Fibroblast of pulmonary artery (primary cell): ENCODE data around the gene ZPR1.

Source experiments
- DNase-seq: peaks from one replicate; pipeline ENCODE4 v3.0.0-alpha.2; 2010; ENCODE audit warnings: low read depth
- H3K4me3 ChIP-seq: replicated peaks from 2 replicates; pipeline ENCODE4 v1.5.1; 2011; ENCODE audit warnings: low read depth, mild to moderate bottlenecking, control low read depth, low read length, moderate library complexity
- TF ChIP-seq, protein P1 (sequence below): IDR thresholded peaks from 2 replicates; pipeline ENCODE4 v1.5.1; 2011; ENCODE audit warnings: mild to moderate bottlenecking, control low read depth, low read length, inconsistent platforms; ENCODE audit errors: missing control alignments

The ZPR1 gene

DNA sequence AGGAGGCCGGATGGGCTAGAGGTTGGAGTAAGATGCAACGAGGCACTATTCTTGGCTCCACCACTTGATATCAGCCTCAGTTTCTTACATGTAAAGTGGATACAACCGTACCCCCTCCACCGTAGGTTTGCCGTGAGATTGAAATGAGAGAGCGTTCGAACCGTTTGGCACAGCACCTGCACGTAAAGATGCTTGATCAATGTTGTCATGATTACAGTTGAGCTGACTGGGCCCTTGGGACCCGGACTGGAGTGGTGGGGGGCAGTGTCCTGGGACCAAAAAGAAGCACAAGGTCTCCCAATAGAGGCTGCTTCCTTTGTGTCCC lies 45.6 kb upstream of the ZPR1 start:
- DNase-seq: no peak
- no peak overlapping the region for H3K4me3 ChIP-seq
- TF ChIP-seq, protein P1, sequence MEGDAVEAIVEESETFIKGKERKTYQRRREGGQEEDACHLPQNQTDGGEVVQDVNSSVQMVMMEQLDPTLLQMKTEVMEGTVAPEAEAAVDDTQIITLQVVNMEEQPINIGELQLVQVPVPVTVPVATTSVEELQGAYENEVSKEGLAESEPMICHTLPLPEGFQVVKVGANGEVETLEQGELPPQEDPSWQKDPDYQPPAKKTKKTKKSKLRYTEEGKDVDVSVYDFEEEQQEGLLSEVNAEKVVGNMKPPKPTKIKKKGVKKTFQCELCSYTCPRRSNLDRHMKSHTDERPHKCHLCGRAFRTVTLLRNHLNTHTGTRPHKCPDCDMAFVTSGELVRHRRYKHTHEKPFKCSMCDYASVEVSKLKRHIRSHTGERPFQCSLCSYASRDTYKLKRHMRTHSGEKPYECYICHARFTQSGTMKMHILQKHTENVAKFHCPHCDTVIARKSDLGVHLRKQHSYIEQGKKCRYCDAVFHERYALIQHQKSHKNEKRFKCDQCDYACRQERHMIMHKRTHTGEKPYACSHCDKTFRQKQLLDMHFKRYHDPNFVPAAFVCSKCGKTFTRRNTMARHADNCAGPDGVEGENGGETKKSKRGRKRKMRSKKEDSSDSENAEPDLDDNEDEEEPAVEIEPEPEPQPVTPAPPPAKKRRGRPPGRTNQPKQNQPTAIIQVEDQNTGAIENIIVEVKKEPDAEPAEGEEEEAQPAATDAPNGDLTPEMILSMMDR: no peak

DNA sequence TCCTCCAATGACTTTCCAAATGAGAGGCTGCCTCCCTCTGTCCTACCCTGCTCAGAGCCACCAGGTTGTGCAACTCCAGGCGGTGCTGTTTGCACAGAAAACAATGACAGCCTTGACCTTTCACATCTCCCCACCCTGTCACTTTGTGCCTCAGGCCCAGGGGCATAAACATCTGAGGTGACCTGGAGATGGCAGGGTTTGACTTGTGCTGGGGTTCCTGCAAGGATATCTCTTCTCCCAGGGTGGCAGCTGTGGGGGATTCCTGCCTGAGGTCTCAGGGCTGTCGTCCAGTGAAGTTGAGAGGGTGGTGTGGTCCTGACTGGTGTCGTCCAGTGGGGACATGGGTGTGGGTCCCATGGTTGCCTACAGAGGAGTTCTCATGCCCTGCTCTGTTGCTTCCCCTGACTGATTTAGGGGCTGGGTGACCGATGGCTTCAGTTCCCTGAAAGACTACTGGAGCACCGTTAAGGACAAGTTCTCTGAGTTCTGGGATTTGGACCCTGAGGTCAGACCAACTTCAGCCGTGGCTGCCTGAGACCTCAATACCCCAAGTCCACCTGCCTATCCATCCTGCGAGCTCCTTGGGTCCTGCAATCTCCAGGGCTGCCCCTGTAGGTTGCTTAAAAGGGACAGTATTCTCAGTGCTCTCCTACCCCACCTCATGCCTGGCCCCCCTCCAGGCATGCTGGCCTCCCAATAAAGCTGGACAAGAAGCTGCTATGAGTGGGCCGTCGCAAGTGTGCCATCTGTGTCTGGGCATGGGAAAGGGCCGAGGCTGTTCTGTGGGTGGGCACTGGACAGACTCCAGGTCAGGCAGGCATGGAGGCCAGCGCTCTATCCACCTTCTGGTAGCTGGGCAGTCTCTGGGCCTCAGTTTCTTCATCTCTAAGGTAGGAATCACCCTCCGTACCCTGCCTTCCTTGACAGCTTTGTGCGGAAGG lies 44.8 kb upstream of the ZPR1 start:
- no peak overlapping the region for H3K4me3 ChIP-seq
- TF ChIP-seq, protein P1: no peak
- DNase-seq: no peak

DNA sequence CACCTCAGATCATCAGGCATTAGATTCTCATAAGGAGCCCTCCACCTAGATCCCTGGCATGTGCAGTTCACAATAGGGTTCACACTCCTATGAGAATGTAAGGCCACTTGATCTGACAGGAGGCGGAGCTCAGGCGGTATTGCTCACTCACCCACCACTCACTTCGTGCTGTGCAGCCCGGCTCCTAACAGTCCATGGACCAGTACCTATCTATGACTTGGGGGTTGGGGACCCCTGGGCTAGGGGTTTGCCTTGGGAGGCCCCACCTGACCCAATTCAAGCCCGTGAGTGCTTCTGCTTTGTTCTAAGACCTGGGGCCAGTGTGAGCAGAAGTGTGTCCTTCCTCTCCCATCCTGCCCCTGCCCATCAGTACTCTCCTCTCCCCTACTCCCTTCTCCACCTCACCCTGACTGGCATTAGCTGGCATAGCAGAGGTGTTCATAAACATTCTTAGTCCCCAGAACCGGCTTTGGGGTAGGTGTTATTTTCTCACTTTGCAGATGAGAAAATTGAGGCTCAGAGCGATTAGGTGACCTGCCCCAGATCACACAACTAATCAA lies 44.0 kb upstream of the ZPR1 start:
- no peak for DNase-seq

DNA sequence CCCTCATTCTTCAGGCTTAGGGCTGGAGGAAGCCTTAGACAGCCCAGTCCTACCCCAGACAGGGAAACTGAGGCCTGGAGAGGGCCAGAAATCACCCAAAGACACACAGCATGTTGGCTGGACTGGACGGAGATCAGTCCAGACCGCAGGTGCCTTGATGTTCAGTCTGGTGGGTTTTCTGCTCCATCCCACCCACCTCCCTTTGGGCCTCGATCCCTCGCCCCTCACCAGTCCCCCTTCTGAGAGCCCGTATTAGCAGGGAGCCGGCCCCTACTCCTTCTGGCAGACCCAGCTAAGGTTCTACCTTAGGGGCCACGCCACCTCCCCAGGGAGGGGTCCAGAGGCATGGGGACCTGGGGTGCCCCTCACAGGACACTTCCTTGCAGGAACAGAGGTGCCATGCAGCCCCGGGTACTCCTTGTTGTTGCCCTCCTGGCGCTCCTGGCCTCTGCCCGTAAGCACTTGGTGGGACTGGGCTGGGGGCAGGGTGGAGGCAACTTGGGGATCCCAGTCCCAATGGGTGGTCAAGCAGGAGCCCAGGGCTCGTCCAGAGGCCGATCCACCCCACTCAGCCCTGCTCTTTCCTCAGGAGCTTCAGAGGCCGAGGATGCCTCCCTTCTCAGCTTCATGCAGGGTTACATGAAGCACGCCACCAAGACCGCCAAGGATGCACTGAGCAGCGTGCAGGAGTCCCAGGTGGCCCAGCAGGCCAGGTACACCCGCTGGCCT lies 42.5 kb upstream of the ZPR1 start:
- H3K4me3 ChIP-seq: no peak overlapping the region
- DNase-seq: no peak
- TF ChIP-seq, protein P1: no peak

More for the DNA sequence above, 44.0 kb upstream of the ZPR1 start:
- TF ChIP-seq, protein P1: no peak
- H3K4me3 ChIP-seq: no peak overlapping the region

DNA sequence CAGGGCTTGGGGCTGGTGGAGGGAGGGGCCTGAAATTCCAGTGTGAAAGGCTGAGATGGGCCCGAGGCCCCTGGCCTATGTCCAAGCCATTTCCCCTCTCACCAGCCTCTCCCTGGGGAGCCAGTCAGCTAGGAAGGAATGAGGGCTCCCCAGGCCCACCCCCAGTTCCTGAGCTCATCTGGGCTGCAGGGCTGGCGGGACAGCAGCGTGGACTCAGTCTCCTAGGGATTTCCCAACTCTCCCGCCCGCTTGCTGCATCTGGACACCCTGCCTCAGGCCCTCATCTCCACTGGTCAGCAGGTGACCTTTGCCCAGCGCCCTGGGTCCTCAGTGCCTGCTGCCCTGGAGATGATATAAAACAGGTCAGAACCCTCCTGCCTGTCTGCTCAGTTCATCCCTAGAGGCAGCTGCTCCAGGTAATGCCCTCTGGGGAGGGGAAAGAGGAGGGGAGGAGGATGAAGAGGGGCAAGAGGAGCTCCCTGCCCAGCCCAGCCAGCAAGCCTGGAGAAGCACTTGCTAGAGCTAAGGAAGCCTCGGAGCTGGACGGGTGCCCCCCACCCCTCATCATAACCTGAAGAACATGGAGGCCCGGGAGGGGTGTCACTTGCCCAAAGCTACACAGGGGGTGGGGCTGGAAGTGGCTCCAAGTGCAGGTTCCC lies 41.8 kb upstream of the ZPR1 start, which contains the start of gene APOC3:
APOC3 (plus strand) TSS at position 383 of the 659 bp plus-strand sequence. CDS start 676 bp downstream, outside the sequence.
- TF ChIP-seq, protein P1: no peak
- peak; percentile 51 for DNase-seq

DNA sequence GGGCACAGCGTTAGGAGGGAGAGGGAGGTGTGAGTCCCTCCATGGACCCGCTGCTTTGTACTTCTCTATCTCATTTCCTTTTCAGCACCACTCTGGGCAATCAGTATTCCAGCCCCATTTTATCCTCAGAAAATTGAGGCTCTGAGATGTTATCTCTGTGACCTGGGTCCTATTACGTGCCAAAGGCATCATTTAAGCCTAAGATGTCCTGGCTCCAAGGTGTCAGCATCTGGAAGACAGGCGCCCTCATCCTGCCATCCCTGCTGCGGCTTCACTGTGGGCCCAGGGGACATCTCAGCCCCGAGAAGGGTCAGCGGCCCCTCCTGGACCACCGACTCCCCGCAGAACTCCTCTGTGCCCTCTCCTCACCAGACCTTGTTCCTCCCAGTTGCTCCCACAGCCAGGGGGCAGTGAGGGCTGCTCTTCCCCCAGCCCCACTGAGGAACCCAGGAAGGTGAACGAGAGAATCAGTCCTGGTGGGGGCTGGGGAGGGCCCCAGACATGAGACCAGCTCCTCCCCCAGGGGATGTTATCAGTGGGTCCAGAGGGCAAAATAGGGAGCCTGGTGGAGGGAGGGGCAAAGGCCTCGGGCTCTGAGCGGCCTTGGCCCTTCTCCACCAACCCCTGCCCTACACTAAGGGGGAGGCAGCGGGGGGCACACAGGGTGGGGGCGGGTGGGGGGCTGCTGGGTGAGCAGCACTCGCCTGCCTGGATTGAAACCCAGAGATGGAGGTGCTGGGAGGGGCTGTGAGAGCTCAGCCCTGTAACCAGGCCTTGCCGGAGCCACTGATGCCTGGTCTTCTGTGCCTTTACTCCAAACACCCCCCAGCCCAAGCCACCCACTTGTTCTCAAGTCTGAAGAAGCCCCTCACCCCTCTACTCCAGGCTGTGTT lies 41.1 kb upstream of the ZPR1 start:
- TF ChIP-seq, protein P1: no peak

More for the DNA sequence above, 41.8 kb upstream of the ZPR1 start, which contains the start of gene APOC3:
- no peak within 1 kb of the TSS for H3K4me3 ChIP-seq

More for the DNA sequence above, 41.1 kb upstream of the ZPR1 start:
- no peak overlapping the region for H3K4me3 ChIP-seq
- no peak for DNase-seq
